A673 (cell line): ENCODE results near the gene VWA5B1.

ENCODE experiments used
- EZH2 ChIP-seq: fragments of 200-600 bp; sonication (generic); IDR thresholded peaks from 2 replicates; pipeline ENCODE4 v1.6.1; 2017; ENCODE audit warnings: borderline replicate concordance, low read depth, mild to moderate bottlenecking, mixed read lengths, antibody characterized with exemption, low read length; ENCODE audit not compliant: poor library complexity, severe bottlenecking
- TF ChIP-seq, protein P1 (sequence below): fragments of 300-800, 200-600 bp; sonication (generic); conservative IDR thresholded peaks from 2 replicates; pipeline ENCODE4 v1.5.1; 2017; ENCODE audit warnings: low read depth, mild to moderate bottlenecking, antibody characterized with exemption, low read length, moderate library complexity, mixed read lengths

DNA sequence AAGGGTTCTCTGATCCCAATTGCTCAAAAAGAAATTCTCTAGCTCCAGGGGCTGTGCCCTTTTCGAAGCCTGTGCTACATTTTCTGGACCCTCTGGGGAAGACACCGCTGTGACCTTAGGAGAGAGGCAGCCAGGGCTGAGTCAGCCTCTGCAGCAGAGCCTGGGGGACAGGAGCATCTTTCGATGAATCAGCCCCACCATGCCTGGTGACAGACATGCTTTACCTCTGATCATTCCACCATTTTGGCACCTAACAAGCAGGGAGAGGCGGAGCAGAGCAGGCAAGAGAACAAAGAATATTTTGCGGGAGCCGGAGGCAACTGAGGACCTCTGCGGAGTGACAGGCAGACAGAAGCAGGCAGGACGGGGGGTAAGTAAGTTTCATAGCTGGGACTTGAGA, 84.9 kb downstream of the VWA5B1 start:
- TF ChIP-seq, protein P1, sequence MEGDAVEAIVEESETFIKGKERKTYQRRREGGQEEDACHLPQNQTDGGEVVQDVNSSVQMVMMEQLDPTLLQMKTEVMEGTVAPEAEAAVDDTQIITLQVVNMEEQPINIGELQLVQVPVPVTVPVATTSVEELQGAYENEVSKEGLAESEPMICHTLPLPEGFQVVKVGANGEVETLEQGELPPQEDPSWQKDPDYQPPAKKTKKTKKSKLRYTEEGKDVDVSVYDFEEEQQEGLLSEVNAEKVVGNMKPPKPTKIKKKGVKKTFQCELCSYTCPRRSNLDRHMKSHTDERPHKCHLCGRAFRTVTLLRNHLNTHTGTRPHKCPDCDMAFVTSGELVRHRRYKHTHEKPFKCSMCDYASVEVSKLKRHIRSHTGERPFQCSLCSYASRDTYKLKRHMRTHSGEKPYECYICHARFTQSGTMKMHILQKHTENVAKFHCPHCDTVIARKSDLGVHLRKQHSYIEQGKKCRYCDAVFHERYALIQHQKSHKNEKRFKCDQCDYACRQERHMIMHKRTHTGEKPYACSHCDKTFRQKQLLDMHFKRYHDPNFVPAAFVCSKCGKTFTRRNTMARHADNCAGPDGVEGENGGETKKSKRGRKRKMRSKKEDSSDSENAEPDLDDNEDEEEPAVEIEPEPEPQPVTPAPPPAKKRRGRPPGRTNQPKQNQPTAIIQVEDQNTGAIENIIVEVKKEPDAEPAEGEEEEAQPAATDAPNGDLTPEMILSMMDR: no peak
- no peak for TF ChIP-seq EZH2
